Measurements from ENCODE around the gene GGNBP2. TPM values are rescaled to one million over a fixed set of nuclear protein-coding genes. Genes with fewer than 3 reads are reported as not detected.

The GGNBP2 gene
- polyA plus RNA-seq, 1 donor from 2014 or later, result 112 TPM

- H3K9ac ChIP-seq (ENCODE audit: low read length), result no peak overlapping the region
- H2AFZ ChIP-seq (ENCODE audit: low read depth, low read length), result no peak overlapping the region
- no peak overlapping the region for H3K4me3 ChIP-seq (ENCODE audit: low read length)
- no peak for TF ChIP-seq SMC3 (conservative IDR thresholded peaks at IDR 0.05; ENCODE audit: poor library complexity)
- TF ChIP-seq CTCF (IDR thresholded peaks at IDR 0.05; ENCODE audit: poor library complexity, severe bottlenecking), result no peak
- no peak for TF ChIP-seq REST (IDR thresholded peaks at IDR 0.05; ENCODE audit: borderline replicate concordance)
- TF ChIP-seq MXI1 (conservative IDR thresholded peaks at IDR 0.05; ENCODE audit: poor library complexity, severe bottlenecking), result no peak
- no peak for TF ChIP-seq RAD21 (conservative IDR thresholded peaks at IDR 0.05)
- TF ChIP-seq EZH2 (IDR thresholded peaks at IDR 0.05; ENCODE audit: borderline replicate concordance, insufficient read depth, low read length, poor library complexity, severe bottlenecking), result no peak
- TF ChIP-seq TAF1 (IDR thresholded peaks at IDR 0.05; ENCODE audit: low read depth), result no peak
- TF ChIP-seq EP300 (conservative IDR thresholded peaks at IDR 0.05; ENCODE audit: poor library complexity, severe bottlenecking), result no peak
- no peak for TF ChIP-seq POLR2AphosphoS5 (IDR thresholded peaks at IDR 0.05)
- H3K4me2 ChIP-seq (ENCODE audit: low read length), result no peak overlapping the region
- no peaks in the 10 kb centered on the region for H3K36me3 ChIP-seq (ENCODE audit: insufficient read depth, low read length)
- no peak overlapping the region for H3K27ac ChIP-seq (ENCODE audit: low read length)
- H3K9me2 ChIP-seq (ENCODE audit: insufficient read depth, low read length), result no peaks in the 10 kb centered on the region
- no peaks in the 10 kb centered on the region for H3K79me2 ChIP-seq (replicated peaks; ENCODE audit: insufficient read depth, low read length)
- H3K9me3 ChIP-seq (ENCODE audit: low read length), result no peaks in the 10 kb centered on the region
- H3F3A ChIP-seq (ENCODE audit: insufficient read depth, low read length, poor library complexity, severe bottlenecking), result no peaks in the 10 kb centered on the region
- no peaks in the 10 kb centered on the region for H3K27me3 ChIP-seq (ENCODE audit: insufficient read depth, low read depth, low read length)
- H4K20me1 ChIP-seq (ENCODE audit: insufficient read depth), result no peaks in the 10 kb centered on the region
Observed at GRCh38 chr17:36616061-36617029, 71.6 kb downstream of the GGNBP2 start.

DNA sequence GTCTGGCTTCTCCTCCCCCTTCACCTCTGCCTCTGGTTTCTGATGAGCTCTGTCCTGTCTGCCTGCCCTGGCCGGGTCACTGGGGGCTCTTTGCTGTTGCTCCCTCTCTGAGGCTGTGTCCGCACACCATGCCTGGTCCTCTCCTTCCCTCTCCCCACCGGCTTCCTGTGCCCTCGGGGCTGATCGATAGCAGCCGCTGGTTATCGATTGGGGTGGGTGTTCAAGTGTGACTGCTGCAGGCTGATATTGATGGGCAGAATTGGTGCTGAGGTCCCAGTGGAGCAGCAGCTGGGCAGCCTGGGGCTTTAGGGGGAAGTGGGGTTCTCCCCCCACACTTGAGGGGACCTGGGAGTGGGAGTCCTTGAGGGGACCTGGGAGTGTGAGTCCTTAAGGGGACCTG, 73.1 kb downstream of the GGNBP2 start:
- Histone ChIP-seq H3K4me3 (ENCODE audit: low read length) (no peak overlapping the region), H4K20me1 (ENCODE audit: insufficient read depth) (no peaks in the 10 kb centered on the region), H3K27ac (ENCODE audit: low read length) (no peak overlapping the region), H3K9me3 (ENCODE audit: low read length) (no peaks in the 10 kb centered on the region), H3K9ac (ENCODE audit: low read length) (no peak overlapping the region), H3K27me3 (ENCODE audit: insufficient read depth, low read depth, low read length) (no peaks in the 10 kb centered on the region), H3K36me3 (ENCODE audit: insufficient read depth, low read length) (no peaks in the 10 kb centered on the region), H2AFZ (ENCODE audit: low read depth, low read length) (no peak overlapping the region), H3F3A (ENCODE audit: insufficient read depth, low read length, poor library complexity, severe bottlenecking) (no peaks in the 10 kb centered on the region), H3K79me2 (replicated peaks; ENCODE audit: insufficient read depth, low read length) (no peaks in the 10 kb centered on the region), H3K9me2 (ENCODE audit: insufficient read depth, low read length) (no peaks in the 10 kb centered on the region), H3K4me2 (ENCODE audit: low read length) (no peak overlapping the region)
- no peak for TF ChIP-seq REST (IDR thresholded peaks at IDR 0.05; ENCODE audit: borderline replicate concordance)
- no peak for TF ChIP-seq CTCF (IDR thresholded peaks at IDR 0.05; ENCODE audit: poor library complexity, severe bottlenecking)
- TF ChIP-seq SMC3 (conservative IDR thresholded peaks at IDR 0.05; ENCODE audit: poor library complexity), result no peak
- no peak for TF ChIP-seq TAF1 (IDR thresholded peaks at IDR 0.05; ENCODE audit: low read depth)

Measured in neural cell (in vitro differentiated cells).